ENCODE measurements around the gene BUD13.

- TF ChIP-seq, protein P1, sequence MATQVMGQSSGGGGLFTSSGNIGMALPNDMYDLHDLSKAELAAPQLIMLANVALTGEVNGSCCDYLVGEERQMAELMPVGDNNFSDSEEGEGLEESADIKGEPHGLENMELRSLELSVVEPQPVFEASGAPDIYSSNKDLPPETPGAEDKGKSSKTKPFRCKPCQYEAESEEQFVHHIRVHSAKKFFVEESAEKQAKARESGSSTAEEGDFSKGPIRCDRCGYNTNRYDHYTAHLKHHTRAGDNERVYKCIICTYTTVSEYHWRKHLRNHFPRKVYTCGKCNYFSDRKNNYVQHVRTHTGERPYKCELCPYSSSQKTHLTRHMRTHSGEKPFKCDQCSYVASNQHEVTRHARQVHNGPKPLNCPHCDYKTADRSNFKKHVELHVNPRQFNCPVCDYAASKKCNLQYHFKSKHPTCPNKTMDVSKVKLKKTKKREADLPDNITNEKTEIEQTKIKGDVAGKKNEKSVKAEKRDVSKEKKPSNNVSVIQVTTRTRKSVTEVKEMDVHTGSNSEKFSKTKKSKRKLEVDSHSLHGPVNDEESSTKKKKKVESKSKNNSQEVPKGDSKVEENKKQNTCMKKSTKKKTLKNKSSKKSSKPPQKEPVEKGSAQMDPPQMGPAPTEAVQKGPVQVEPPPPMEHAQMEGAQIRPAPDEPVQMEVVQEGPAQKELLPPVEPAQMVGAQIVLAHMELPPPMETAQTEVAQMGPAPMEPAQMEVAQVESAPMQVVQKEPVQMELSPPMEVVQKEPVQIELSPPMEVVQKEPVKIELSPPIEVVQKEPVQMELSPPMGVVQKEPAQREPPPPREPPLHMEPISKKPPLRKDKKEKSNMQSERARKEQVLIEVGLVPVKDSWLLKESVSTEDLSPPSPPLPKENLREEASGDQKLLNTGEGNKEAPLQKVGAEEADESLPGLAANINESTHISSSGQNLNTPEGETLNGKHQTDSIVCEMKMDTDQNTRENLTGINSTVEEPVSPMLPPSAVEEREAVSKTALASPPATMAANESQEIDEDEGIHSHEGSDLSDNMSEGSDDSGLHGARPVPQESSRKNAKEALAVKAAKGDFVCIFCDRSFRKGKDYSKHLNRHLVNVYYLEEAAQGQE (IDR thresholded peaks at IDR 0.05; ENCODE audit: unreplicated experiment) = no peak
- TF ChIP-seq, protein P2, sequence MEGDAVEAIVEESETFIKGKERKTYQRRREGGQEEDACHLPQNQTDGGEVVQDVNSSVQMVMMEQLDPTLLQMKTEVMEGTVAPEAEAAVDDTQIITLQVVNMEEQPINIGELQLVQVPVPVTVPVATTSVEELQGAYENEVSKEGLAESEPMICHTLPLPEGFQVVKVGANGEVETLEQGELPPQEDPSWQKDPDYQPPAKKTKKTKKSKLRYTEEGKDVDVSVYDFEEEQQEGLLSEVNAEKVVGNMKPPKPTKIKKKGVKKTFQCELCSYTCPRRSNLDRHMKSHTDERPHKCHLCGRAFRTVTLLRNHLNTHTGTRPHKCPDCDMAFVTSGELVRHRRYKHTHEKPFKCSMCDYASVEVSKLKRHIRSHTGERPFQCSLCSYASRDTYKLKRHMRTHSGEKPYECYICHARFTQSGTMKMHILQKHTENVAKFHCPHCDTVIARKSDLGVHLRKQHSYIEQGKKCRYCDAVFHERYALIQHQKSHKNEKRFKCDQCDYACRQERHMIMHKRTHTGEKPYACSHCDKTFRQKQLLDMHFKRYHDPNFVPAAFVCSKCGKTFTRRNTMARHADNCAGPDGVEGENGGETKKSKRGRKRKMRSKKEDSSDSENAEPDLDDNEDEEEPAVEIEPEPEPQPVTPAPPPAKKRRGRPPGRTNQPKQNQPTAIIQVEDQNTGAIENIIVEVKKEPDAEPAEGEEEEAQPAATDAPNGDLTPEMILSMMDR (conservative IDR thresholded peaks at IDR 0.05; ENCODE audit: low read depth in 2 of 2) = no peak
- TF ChIP-seq CREB1 (CRISPR knock-in tag; IDR thresholded peaks at IDR 0.05; ENCODE audit: low read depth) (no peak), POLR2AphosphoS5 (IDR thresholded peaks at IDR 0.05; ENCODE audit: low read depth) (no peak), NANOG (IDR thresholded peaks at IDR 0.05; ENCODE audit: borderline replicate concordance) (no peak), JUNB (IDR thresholded peaks at IDR 0.05; ENCODE audit: unreplicated experiment) (no peak), EZH2 (IDR thresholded peaks at IDR 0.05; ENCODE audit: low read depth, unreplicated experiment) (no peak), EZH2phosphoT487 (IDR thresholded peaks at IDR 0.05; ENCODE audit: unreplicated experiment) (no peak), ZNF114 (CRISPR knock-in tag; IDR thresholded peaks at IDR 0.05) (no peak), STAT1 (IDR thresholded peaks at IDR 0.05; ENCODE audit: unreplicated experiment) (no peak)
Measured at GRCh38 chr11:116786966-116787365, 14.2 kb upstream of the BUD13 start.
